ENCODE data around the gene NCK2. TPM values are rescaled to one million over a fixed set of nuclear protein-coding genes. Genes with fewer than 3 reads are reported as not detected.

Gene NCK2
- total and polyA plus RNA-seq, 2 of the 13 experiments (the other 11 are each of a cell fraction or from before 2014, with no cell fraction given), result 14.8 to 23.5 TPM

GRCh38 chr2:105800953-105801635 lies 56.4 kb downstream of the NCK2 start (continued):
- TF ChIP-seq CREB3 (CRISPR knock-in tag; IDR thresholded peaks at IDR 0.05) (no peak), HDAC1 (CRISPR knock-in tag; IDR thresholded peaks at IDR 0.05) (0 out of 2 replicates have a peak, but pooled peaks have one; percentile 27), PATZ1 (CRISPR knock-in tag; IDR thresholded peaks at IDR 0.05) (peak; percentile 58; the same call in 1 of the 2 replicates), FOXP1 (IDR thresholded peaks at IDR 0.05) (no peak), FOXP1 (CRISPR knock-in tag; IDR thresholded peaks at IDR 0.05) (peak; percentile 52; the same call in 1 of the 2 replicates), MTA1 (CRISPR knock-in tag; IDR thresholded peaks at IDR 0.05; ENCODE audit: borderline replicate concordance) (peak; percentile 50; the same call in 1 of the 2 replicates), GATAD1 (CRISPR knock-in tag; IDR thresholded peaks at IDR 0.05) (peak; percentile 14; the same call in 1 of the 2 replicates), ZNF567 (CRISPR knock-in tag; IDR thresholded peaks at IDR 0.05; ENCODE audit: borderline replicate concordance) (0 out of 2 replicates have a peak, but pooled peaks have one; percentile 23), ZNF607 (CRISPR knock-in tag; IDR thresholded peaks at IDR 0.05; ENCODE audit: borderline replicate concordance) (0 out of 2 replicates have a peak, but pooled peaks have one; percentile 29), ZNF362 (CRISPR knock-in tag; IDR thresholded peaks at IDR 0.05; ENCODE audit: borderline replicate concordance) (peak; percentile 96), HBP1 (CRISPR knock-in tag; IDR thresholded peaks at IDR 0.05; ENCODE audit: low read depth) (no peak), CREB1 (IDR thresholded peaks at IDR 0.05) (no peak), CREB1 (CRISPR knock-in tag; IDR thresholded peaks at IDR 0.05) (peak; percentile 43; the same call in 1 of the 2 replicates), MAX (IDR thresholded peaks at IDR 0.05) (peak; percentile 96), ARID5B (CRISPR knock-in tag; IDR thresholded peaks at IDR 0.05) (peak; percentile 51; the same call in 1 of the 2 replicates), IKZF4 (CRISPR knock-in tag; IDR thresholded peaks at IDR 0.05; ENCODE audit: borderline replicate concordance, low read depth, not compliant biosample characterization) (no peak), ZNF317 (CRISPR knock-in tag; IDR thresholded peaks at IDR 0.05) (no peak)

All from HepG2 (cell line).